NCI-H187 (cell line): ENCODE measurements around the gene SGCA.

Source experiments
- DNase-seq, 2 experiments: peaks; one replicate each; lab custom pipeline; 2025; lab: John Stamatoyannopoulos, UW

The SGCA gene

GRCh38 chr17:50165867-50166517 lies at the start of gene SGCA:
Gene SGCA, plus strand, starts transcription at chr17:50166005. Its CDS starts 36 bp downstream, at chr17:50166041.
- DNase-seq, result no peak

- no peak for DNase-seq
Measured at GRCh38 chr17:50117202-50118051, 48.4 kb upstream of the SGCA start.

GRCh38 chr17:50118076-50118827 lies 47.6 kb upstream of the SGCA start:
- no peak for DNase-seq

GRCh38 chr17:50118828-50119218 lies 47.0 kb upstream of the SGCA start:
- no peak for DNase-seq

- no peak for DNase-seq
Measured at GRCh38 chr17:50120475-50121253, 45.1 kb upstream of the SGCA start.

- DNase-seq, result no peak
Measured at GRCh38 chr17:50122945-50123344, 42.9 kb upstream of the SGCA start.

- DNase-seq, result peak in 1 of 2 experiments; percentile 19
Measured at GRCh38 chr17:50123649-50124349, 42.0 kb upstream of the SGCA start.

GRCh38 chr17:50125420-50125997 lies 40.3 kb upstream of the SGCA start:
- no peak for DNase-seq

GRCh38 chr17:50127697-50128361 lies 38.0 kb upstream of the SGCA start:
- no peak for DNase-seq

- no peak for DNase-seq
Measured at GRCh38 chr17:50128441-50129352, 37.1 kb upstream of the SGCA start.

- no peak for DNase-seq
Measured at GRCh38 chr17:50129353-50129727, 36.5 kb upstream of the SGCA start.

- no peak for DNase-seq
Measured at GRCh38 chr17:50129728-50130558, 35.9 kb upstream of the SGCA start, which contains the start of gene SAMD14. Gene SAMD14, minus strand, starts transcription at chr17:50130160. Its CDS starts 5,201 bp downstream, at chr17:50124959.

GRCh38 chr17:50130559-50131305 lies 35.1 kb upstream of the SGCA start:
- no peak for DNase-seq

GRCh38 chr17:50132104-50132794 lies 33.6 kb upstream of the SGCA start:
- no peak for DNase-seq

GRCh38 chr17:50133028-50133768 lies 32.6 kb upstream of the SGCA start:
- DNase-seq, result no peak

- DNase-seq, result no peak
Measured at GRCh38 chr17:50133769-50134099, 32.1 kb upstream of the SGCA start.
